ENCODE measurements around the gene CLINT1. TPM values are rescaled to one million over a fixed set of nuclear protein-coding genes. Genes with fewer than 3 reads are reported as not detected.

Gene CLINT1
- total and polyA plus RNA-seq, 2 experiments from 2014 or later = 71.7 to 101 TPM

DNA sequence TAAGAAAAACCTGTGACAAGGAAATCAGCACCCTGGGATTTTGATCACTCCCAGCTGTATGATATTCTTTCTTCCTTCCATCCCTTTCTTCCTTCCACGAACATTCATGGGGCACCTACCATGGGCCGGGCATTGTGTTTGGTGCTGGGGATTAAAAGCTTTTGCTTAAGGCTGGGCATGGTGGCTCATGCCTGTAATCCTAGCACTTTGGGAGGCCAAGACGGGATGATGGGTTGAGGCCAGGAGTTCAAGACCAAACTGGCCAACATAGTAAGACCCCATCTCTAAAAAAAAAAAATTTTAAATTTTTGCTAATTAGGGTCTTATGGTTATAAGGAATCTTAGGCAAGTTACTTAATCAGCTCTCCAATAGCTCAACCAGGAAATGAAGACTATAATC is 48.5 kb upstream of the CLINT1 start:
- Mint-ChIP-seq H3K9me3 (no peaks in the 10 kb centered on the region; the same call in 2 of the 3 replicates), H3K27me3 (ENCODE audit: insufficient read depth, low read depth, poor library complexity) (peaks cover 6% of the 10 kb centered on the region), H3K4me1 (peaks cover 6% of the 10 kb centered on the region), H3K36me3 (ENCODE audit: low read depth) (no peaks in the 10 kb centered on the region), H3K27ac (no peak overlapping the region), H3K4me3 (no peak overlapping the region)
- H3K9me2 ChIP-seq (ENCODE audit: insufficient read depth) = no peaks in the 10 kb centered on the region
- H3F3A ChIP-seq (replicated peaks; ENCODE audit: low read depth) = no peaks in the 10 kb centered on the region
- no peak overlapping the region for H2AFZ ChIP-seq
- TF ChIP-seq POLR2AphosphoS5 (IDR thresholded peaks at IDR 0.05; ENCODE audit: low read depth) = no peak
- TF ChIP-seq NANOG (IDR thresholded peaks at IDR 0.05; ENCODE audit: borderline replicate concordance) = no peak
- no peak for TF ChIP-seq ZNF114 (CRISPR knock-in tag; IDR thresholded peaks at IDR 0.05)
- TF ChIP-seq, protein P1, sequence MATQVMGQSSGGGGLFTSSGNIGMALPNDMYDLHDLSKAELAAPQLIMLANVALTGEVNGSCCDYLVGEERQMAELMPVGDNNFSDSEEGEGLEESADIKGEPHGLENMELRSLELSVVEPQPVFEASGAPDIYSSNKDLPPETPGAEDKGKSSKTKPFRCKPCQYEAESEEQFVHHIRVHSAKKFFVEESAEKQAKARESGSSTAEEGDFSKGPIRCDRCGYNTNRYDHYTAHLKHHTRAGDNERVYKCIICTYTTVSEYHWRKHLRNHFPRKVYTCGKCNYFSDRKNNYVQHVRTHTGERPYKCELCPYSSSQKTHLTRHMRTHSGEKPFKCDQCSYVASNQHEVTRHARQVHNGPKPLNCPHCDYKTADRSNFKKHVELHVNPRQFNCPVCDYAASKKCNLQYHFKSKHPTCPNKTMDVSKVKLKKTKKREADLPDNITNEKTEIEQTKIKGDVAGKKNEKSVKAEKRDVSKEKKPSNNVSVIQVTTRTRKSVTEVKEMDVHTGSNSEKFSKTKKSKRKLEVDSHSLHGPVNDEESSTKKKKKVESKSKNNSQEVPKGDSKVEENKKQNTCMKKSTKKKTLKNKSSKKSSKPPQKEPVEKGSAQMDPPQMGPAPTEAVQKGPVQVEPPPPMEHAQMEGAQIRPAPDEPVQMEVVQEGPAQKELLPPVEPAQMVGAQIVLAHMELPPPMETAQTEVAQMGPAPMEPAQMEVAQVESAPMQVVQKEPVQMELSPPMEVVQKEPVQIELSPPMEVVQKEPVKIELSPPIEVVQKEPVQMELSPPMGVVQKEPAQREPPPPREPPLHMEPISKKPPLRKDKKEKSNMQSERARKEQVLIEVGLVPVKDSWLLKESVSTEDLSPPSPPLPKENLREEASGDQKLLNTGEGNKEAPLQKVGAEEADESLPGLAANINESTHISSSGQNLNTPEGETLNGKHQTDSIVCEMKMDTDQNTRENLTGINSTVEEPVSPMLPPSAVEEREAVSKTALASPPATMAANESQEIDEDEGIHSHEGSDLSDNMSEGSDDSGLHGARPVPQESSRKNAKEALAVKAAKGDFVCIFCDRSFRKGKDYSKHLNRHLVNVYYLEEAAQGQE (IDR thresholded peaks at IDR 0.05; ENCODE audit: unreplicated experiment) = no peak
- no peak for TF ChIP-seq JUNB (IDR thresholded peaks at IDR 0.05; ENCODE audit: unreplicated experiment)
- TF ChIP-seq, protein P2, sequence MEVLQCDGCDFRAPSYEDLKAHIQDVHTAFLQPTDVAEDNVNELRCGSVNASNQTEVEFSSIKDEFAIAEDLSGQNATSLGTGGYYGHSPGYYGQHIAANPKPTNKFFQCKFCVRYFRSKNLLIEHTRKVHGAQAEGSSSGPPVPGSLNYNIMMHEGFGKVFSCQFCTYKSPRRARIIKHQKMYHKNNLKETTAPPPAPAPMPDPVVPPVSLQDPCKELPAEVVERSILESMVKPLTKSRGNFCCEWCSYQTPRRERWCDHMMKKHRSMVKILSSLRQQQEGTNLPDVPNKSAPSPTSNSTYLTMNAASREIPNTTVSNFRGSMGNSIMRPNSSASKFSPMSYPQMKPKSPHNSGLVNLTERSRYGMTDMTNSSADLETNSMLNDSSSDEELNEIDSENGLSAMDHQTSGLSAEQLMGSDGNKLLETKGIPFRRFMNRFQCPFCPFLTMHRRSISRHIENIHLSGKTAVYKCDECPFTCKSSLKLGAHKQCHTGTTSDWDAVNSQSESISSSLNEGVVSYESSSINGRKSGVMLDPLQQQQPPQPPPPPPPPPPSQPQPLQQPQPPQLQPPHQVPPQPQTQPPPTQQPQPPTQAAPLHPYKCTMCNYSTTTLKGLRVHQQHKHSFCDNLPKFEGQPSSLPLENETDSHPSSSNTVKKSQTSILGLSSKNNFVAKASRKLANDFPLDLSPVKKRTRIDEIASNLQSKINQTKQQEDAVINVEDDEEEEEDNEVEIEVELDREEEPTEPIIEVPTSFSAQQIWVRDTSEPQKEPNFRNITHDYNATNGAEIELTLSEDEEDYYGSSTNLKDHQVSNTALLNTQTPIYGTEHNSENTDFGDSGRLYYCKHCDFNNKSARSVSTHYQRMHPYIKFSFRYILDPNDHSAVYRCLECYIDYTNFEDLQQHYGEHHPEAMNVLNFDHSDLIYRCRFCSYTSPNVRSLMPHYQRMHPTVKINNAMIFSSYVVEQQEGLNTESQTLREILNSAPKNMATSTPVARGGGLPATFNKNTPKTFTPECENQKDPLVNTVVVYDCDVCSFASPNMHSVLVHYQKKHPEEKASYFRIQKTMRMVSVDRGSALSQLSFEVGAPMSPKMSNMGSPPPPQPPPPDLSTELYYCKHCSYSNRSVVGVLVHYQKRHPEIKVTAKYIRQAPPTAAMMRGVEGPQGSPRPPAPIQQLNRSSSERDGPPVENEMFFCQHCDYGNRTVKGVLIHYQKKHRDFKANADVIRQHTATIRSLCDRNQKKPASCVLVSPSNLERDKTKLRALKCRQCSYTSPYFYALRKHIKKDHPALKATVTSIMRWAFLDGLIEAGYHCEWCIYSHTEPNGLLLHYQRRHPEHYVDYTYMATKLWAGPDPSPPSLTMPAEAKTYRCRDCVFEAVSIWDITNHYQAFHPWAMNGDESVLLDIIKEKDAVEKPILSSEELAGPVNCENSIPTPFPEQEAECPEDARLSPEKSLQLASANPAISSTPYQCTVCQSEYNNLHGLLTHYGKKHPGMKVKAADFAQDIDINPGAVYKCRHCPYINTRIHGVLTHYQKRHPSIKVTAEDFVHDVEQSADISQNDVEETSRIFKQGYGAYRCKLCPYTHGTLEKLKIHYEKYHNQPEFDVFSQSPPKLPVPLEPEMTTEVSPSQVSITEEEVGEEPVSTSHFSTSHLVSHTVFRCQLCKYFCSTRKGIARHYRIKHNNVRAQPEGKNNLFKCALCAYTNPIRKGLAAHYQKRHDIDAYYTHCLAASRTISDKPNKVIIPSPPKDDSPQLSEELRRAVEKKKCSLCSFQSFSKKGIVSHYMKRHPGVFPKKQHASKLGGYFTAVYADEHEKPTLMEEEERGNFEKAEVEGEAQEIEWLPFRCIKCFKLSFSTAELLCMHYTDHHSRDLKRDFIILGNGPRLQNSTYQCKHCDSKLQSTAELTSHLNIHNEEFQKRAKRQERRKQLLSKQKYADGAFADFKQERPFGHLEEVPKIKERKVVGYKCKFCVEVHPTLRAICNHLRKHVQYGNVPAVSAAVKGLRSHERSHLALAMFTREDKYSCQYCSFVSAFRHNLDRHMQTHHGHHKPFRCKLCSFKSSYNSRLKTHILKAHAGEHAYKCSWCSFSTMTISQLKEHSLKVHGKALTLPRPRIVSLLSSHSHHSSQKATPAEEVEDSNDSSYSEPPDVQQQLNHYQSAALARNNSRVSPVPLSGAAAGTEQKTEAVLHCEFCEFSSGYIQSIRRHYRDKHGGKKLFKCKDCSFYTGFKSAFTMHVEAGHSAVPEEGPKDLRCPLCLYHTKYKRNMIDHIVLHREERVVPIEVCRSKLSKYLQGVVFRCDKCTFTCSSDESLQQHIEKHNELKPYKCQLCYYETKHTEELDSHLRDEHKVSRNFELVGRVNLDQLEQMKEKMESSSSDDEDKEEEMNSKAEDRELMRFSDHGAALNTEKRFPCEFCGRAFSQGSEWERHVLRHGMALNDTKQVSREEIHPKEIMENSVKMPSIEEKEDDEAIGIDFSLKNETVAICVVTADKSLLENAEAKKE (CRISPR knock-in tag; IDR thresholded peaks at IDR 0.05) = no peak
- no peak for TF ChIP-seq STAT1 (IDR thresholded peaks at IDR 0.05; ENCODE audit: unreplicated experiment)
- H3K4me2 ChIP-seq = no peak overlapping the region
- H3K4me3 ChIP-seq = no peak overlapping the region
- H3K79me2 ChIP-seq (replicated peaks; ENCODE audit: insufficient read depth) = no peaks in the 10 kb centered on the region
- no peak for ATAC-seq
- H3K36me3 ChIP-seq (ENCODE audit: insufficient read depth) = no peaks in the 10 kb centered on the region
- DNase-seq (ENCODE audit: low spot score) = no peak
- H3K4me1 ChIP-seq (ENCODE audit: insufficient read depth) = no peaks in the 10 kb centered on the region
- H3K27me3 ChIP-seq (ENCODE audit: insufficient read depth) = no peaks in the 10 kb centered on the region
- H4K20me1 ChIP-seq (replicated peaks; ENCODE audit: insufficient read depth) = no peaks in the 10 kb centered on the region
- H3K27ac ChIP-seq (ENCODE audit: low read depth) = no peak overlapping the region
